Fibroblast of skin of right biceps (primary cell): Measurements from ENCODE around the gene SEC61A2.
"Not testable (repeated sequence)": the region's sequence is repeated elsewhere in the genome, so short reads cannot be mapped to it uniquely, and the experiment has no call there.

Experiments used
- DNase-seq: peaks from one replicate; pipeline ENCODE4 v3.0.0-alpha.2; 2013

SEC61A2 gene

DNA sequence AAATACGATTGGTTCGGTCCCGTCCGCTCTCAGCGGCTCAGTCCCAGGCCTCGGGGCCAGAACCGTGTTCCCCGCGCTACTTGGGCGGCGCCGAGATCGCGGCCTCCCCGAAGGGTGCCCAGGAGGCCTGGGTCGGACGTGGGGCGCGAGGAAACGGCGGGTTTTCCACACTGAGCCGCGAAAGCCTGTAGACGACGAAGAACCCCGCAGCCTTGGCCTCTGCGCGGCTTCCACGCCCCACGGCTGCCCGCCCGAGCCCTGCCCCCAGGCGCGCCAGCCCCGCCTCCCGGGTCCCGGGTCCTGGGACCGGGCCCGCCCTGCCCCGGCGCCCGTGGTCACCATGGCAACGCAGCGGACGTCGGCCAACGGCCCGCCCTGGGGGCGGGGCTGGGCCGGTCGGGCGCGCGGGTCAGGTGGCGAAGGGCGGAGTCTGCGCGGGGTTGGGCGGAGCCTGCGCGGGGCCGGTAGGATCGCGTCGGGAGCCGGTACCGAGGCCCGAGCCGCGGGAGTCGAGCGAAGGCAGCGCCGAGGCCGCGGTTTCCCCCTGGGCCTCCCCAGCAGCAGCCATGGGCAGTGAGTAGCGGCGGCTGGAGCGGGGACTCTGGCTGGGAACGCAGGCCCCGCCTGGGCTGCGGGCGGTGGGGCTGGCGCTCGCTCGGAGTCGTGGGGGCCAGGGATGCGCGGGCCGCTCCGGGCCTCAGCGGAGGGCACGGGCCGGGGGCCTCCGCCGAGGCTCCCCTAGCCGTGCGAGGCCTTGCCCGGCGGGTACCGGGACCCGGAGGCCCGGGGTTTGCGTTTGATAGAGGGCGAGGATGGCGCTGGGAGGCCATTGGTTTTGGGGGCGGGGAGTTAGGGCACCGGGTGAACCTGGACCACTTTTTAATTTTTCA, at the start of gene SEC61A2:
Gene SEC61A2, plus strand, starts transcription at position 456 of the 890 bp plus-strand sequence. Its CDS starts 111 bp downstream, at position 567.
- DNase-seq: peak; percentile 90

DNA sequence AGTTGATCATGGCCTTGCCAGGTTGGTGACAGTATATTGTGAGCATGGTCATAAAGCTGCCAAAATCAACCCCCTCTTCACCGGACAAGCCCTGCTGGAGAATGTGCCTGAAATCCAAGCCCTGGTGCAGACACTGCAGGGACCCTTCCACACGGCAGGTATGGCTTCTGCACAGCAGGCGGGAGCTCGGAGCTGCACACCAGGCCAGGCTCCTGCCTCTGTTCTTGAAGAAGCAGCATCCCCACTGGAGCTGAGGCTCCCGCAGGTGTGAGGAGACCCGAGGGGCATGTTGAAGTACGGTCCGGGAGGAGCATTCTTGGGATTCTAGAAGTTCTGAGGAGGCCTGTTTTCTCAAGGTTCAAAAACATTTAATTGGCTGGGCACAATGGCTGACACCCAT, 48.0 kb upstream of the SEC61A2 start:
- DNase-seq: no peak

DNA sequence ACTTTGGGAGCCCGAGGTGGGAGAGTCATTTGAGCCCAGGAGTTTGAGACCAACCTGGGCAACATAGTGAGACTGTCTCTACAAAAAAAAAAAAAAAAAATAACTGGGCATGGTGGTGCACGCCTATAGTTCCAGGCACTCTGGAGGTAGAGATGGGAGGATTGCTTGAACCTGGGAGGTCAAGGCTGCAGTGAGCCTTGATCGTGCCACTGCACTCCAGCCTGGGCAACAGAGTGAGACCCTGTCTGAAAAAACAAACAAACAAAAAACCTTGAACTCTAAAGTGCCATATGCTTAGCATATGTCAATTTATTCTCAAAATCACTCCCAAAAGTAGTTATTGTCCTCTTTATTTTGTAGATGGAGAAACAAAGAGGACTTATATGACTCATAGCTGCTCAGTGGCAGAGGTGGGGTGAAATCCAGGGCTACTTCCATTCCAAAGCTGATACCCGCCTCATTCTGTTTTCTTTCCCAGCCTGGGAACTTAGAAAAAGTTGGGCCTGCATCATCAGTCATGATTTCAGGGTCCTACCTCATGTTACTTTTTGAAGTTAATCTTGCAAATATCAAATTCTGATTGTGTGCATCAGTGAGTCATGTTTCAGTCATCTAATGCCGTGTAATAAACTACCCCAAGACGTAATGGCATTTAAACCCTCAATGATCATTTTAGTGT, 47.5 kb upstream of the SEC61A2 start:
- DNase-seq: peak; percentile 66

DNA sequence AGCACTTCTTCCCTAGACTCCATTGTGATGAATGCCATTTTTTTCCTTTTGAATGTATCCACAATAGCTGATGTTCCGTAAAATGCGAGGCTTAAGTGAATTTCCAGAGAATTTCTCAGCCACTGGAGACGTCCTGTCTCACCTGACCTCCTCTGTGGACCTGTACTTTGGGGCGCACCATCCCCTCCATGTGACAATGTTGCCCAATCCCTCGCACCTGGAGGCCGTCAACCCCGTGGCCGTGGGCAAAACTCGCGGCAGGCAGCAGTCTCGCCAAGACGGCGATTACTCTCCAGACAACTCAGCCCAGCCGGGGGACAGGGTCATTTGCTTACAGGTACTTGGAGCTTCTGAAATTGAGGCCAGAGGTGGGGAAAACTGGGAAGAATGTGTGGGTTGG, 40.6 kb upstream of the SEC61A2 start:
- no peak for DNase-seq

DNA sequence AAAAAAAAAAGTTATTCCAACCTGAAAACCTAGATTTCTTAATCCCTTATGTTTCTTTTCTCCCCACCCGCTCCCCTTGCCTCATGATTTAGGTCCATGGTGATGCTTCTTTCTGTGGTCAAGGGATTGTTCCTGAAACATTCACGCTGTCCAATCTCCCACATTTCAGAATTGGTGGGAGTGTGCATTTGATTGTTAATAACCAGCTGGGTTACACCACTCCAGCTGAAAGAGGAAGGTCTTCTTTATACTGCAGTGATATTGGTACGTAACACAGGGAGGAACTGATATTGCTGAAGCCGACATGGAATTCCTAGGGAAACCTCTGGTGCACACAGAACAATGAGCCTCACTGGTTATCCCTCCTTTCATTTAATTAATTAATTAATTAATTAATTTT, 38.1 kb upstream of the SEC61A2 start:
- DNase-seq: no peak

DNA sequence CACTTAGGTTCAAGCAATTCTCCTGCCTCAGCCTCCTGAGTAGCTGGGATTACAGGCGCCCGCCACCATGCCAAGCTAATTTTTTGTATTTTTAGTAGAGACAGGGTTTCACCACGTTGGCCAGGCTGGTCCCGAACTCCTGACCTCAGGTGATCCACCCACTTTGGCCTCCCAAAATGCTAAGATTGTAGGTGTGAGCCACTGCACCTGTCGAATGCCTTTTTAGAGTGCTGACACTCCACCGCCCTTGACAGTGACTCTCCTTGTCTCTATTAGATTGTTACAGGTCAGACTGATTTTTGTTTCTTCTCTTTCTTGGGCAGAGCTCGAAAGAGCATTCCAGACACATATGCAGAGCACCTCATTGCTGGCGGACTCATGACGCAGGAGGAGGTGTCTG, 32.1 kb upstream of the SEC61A2 start:
- DNase-seq: not testable (repeated sequence)

DNA sequence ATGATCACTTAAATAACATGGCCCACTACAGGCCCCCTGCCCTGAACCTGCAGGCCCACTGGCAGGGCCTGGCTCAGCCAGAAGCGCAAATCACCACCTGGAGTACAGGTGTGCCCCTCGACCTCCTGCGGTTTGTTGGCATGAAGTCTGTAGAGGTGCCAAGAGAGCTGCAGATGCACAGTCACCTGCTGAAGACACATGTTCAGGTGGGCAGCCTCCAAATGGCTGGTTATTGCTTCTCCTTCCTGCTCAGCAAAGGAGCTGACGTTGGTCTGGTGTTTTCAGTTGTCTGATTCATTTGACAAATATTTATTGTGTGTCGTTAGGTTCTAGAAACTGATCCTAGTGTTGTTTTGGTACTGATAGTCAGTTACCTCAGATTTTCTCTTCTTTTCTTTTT, 31.7 kb upstream of the SEC61A2 start:
- no peak for DNase-seq

DNA sequence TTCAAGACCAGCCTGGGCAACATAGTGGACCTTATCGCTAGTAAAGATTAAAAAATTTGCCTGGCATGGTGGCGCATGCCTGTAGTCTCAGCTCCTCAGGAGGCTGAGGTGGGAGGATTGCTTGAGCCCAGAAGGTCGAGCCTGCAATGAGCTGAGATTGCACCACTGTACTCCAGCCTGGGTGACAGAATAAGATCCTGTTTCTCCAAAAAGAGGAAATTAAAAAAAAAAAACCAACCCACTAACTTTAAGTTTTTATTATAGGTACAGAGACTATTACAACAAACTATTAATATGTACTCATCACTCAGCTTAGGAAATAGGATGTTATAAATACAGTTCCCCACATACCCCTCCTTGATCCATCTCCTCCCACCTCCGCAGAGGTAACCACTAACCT, 30.5 kb upstream of the SEC61A2 start:
- no peak for DNase-seq

DNA sequence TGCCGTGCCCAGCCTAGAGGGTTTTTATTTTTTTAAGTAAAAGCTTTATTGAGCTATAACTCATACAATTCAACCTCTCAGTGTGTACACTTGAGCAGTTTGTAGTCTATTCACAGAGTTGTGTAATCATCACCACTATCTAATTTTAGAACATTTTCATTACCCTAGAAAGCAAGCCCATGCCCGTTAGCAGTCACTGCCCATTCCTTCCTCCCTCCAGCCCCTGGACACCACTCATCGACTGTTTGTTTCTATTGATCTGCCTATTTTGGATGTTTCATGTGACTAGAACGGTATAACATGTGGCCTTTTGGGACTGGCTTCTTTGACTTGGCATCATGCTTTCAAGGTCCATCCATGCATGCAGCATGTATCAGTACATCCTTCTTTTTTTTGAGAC, 25.7 kb upstream of the SEC61A2 start:
- DNase-seq: no peak

DNA sequence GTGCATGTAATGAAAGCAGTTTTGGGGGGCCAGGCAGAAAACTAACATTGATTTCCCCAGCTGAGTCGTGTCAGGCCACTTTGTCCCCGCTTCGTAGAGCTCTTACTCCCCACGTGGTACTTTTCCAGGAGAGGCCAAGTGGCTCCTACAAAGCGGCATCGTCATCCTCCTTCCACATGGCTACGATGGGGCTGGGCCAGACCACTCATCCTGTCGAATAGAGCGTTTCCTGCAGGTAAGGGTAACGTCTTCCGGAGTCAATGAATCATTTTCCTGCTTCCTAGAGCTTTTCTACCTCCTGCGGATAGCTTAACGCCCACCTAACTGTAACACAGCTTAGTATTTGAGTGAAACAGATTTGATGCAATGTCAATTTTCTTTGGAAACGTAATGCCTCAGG, 21.7 kb upstream of the SEC61A2 start:
- no peak for DNase-seq

DNA sequence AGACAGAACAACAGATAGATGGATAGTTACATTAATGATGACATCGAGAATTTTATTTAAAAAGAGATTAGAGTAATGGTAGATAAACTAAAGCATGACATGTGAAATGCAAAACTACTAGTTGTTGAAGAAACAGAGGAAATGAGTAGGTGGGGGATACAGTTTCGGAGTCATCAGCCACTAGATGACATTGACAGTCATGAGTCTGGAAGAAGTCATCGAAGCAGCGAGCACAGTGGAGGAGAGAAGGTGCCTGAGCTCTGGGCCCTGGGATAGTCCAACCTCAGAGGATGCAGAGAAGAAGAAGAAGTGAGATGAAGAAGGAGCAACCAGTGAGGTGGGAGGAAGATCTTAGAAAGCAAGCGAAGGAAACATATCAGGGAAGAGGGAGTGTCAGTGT, 20.2 kb upstream of the SEC61A2 start:
- no peak for DNase-seq

DNA sequence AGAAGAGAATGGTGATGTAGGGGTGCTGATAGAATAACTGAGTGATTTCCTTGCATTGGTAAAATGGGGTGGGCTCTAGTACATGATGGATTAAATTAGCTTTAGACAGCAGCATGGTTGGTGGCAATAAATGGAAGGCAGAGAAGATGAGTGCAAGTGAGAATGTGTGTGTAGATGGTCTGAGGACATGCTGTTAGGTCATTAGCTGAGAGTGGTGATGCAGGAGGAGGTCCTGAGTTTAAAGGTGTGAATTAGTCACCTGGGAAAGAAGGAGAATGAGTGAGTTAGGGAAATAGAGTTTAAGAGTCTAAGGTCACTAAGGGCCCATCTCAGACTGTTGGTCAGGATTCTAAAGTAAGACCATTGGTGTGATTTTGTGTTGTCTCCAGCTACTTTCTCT, 17.9 kb upstream of the SEC61A2 start:
- DNase-seq: no peak

DNA sequence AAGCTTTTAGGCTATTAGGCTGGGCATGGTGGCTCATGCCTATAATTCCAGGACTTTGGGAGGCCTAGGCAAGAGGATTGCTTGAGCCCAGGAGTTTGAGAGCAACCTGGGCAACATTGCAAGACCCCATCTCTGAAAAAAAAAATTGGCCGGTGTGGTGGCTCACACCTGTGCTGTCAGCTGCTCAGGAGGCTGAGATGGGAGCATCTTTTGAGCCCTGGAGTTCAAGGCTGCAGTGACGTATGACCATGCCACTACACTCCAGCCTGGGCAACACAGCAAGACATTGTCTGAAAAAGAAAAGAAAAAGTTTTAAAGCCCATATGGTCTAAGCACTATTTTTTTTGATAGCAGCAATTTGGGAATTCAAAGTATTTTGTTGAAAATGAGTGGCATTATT, 15.8 kb upstream of the SEC61A2 start:
- no peak for DNase-seq

DNA sequence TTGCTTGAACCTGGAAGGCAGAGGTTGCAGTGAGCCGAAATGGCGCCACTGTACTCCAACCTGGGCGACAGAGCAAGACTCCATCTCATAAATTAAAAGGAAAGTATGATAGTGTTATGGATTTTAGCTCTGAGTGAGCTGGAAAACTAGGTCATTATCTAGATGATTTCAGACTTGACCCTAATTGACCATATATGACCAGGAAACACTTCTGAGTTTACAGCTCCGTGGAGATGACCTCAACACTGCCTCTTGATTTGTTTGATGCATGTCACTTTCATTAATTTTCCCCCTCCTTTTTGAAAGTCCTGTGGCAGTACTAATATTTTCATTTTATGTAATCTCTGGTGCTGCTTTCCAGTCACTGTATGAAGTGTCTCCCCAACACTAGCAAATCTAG, 7.8 kb upstream of the SEC61A2 start:
- DNase-seq: no peak

DNA sequence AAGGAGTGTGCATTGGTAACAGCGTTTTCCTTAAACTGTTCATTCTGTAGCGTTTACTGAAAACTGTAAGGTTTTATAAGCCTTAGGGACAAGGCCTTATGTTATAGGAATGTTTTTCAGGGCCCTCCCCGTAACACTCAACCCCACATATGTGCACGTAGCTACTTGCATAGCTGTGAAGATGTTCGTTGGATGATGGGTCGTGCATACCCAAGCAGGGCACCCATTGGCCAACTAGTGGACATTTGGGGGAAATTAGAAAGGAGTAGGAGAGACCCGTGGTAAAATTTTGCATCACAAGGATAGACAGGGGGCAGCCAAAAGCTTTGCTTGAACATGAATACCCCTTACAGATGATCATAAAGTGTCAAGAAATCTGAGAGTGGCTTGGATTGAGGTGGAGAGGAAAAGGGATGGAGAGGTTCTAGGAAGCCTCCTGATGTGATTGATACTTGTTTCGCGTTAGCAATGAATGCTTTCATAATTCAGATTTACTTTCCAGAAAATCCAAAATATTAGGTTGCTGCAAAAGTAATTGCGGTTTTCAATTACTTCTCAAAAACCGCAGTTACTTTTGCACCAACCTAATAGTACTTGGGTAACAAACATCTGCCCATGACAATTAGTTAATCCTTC, 878 bp downstream of the SEC61A2 start:
- peak; percentile 77 for DNase-seq

DNA sequence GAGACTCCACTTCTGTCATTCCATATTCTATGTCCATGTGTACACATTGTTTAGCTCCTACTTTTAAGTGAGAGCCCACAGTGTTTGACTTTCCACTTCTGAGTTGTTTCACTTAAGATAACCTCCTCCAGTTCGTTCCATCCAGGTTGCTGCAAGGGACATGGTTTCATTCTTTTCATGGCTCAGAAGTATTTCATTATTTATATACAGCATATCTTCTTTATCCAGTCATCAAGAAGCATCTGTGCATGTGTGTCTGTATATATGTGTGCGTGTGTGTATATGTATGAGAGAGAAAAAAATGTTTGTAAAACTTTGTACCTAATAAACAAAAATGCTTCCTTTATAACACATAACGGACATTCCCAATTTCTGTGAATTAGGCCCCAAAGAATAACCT, 6.2 kb downstream of the SEC61A2 start:
- no peak for DNase-seq

DNA sequence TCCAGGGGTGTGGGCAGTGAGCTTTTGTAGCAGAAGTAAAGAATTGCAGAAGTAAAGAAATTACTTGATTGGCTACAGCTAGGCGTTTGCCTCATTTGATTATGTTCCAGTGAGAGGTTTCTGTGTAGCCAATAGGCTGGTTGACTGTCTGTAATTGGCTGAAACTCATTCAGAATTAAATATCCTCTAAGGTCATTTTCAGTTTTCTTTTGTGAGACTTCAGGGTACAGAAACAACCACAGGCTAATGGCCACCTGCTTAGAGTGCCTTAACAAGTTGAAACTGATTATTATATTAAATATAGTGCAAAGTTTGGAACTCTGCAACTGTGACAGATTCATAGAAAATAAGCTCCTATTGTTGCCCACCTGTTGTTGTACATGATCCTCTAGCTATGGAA, 10.6 kb downstream of the SEC61A2 start:
- no peak for DNase-seq

DNA sequence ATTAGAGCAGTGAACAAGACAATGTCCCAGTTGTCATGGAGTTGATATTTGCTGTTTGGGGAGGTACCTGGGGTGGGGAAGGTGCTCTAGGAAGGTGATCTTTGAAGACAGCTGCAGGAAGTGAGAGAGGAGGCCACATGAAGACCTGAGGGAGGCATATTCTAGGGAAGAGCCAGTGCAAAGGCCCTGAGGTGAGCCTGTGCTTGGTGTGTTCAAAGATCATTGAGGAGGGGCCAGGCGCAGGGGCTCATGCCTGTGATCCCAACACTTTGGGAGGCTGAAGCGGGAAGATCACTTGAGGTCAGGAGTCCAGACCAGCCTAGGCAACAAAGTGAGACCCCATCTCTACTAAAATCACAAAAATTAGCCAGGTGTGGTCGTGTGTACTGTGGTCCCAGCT, 15.1 kb downstream of the SEC61A2 start:
- no peak for DNase-seq

DNA sequence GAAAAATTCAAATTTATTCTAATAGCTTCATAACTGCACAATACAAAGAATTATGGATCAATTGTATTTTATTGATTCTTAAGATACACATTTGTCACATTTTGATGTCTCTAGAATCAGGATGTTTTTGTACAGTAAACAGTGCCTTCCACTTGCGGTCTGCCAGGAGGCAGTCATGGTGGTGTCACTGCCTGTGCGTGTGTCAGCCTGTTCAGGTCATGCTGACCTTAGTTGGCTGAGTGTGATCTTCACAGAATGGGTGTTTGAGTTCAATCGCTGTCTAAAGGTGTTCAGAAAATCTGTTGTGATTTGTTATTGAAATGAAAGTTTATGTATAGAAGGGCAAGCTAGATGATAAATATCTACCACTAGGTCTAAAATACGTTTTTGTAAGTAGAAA, 20.7 kb downstream of the SEC61A2 start:
- DNase-seq: no peak

DNA sequence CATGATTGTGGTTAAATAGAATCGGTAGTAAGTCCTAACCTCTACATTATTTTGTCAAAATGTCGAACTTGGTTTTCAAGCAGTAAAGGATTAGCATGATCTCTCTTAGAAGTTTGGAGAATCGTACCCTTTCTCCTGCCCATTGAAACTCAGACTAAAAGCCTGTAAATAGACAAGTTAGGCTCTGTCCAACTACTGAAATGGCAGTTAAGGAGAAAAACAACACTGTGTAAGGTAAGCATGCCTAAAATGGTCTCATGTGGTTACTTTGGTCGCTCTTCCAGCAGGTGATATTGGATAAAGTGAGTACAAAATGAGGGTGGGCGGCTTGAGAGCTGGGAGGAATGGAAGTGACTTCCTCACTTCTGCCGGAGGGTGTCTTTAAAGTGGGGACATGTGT, 25.0 kb downstream of the SEC61A2 start:
- DNase-seq: no peak

DNA sequence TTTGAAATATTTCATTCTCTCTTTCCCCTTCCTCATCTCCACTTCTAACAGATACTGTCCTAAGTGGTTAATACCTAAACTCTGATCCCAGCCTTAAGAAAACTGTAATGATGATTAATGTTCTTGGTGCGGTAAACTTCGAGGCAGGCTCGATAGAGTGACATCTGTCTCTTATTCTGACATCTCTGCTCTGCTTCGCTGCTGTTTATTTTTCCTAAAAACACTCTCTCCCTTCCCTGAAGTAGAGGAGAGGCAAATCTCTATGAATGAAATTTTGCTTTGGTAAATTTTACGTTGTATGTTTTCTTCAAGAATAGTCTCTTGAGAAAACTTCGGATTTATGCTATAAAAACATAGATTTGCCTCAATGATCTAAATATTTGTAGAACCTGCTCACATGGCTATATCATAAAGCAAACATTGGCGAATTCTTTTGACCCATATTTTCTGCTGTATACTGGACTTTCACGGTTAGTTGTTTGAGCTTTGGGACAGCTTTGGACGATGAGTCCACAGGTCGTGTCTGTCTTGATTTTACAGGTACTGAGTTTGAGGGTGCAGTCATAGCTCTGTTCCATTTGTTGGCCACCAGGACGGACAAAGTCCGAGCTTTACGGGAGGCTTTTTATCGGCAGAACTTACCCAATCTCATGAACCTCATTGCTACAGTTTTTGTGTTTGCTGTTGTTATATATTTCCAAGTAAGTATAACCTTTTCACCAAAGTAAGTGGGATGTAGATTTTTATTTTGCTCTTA, 27.1 kb downstream of the SEC61A2 start:
- no peak for DNase-seq

DNA sequence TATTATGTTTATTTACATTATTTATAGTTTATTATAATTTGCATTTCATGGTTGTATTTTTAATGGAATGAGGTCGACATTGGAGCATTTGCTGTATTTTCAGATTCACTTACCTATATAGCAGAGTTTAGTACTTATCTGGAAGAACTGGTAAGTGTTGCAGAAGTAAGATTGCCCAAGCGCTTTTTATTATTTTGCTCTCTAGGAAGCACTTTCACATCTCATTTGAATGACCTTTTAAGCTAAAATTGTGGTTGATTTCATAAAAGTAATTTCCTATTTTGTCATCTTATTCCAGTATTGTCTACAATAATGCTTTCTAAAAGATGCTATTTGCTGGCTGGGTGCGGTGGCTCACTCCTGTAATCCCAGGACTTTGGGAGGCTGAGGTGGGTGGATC, 28.6 kb downstream of the SEC61A2 start:
- DNase-seq: no peak

DNA sequence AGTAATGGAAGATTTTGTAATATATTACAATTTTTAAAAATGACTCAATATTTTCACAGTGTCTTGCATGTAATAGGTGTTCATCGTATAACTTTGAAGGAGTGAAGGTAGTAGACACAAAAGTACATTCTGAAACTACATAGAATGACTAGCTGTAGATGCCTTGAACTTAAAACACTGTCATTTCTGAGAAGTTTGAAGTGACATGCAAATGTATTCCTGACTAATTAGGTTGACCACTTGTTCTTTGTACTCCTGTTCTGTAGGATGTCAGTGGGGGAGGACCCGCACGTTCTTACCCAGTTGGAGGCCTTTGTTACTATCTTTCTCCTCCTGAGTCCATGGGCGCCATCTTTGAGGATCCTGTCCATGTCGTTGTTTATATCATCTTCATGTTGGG, 31.2 kb downstream of the SEC61A2 start:
- DNase-seq: no peak
